Calu3 (cell line): ENCODE results near the gene VTCN1. TPM values are rescaled to one million over a fixed set of nuclear protein-coding genes. Genes with fewer than 3 reads are reported as not detected.

ENCODE experiments used
- BruUV-seq: library from RNA; stranded (reverse); fragments of 400-500 nt; replicated peaks from 2 replicates; lab custom pipeline; 2021; lab: Mats Ljungman, UMichigan
- CTCF ChIA-PET: fragments of 300-600 bp; sonication (Branson Sonifier 250); formaldehyde crosslinking; loops from one replicate; lab custom pipeline; 2022; ENCODE audit warnings: antibody characterized with exemption; lab: Charles Lee
- DNase-seq: peaks from one replicate; pipeline ENCODE4 v3.0.0; 2022
- H3K27ac Mint-ChIP-seq: one replicate; pipeline ENCODE4 v1.8.0; 2022; ENCODE audit warnings: mixed read lengths; ENCODE audit not compliant: unreplicated experiment
- H3K27me3 Mint-ChIP-seq: one replicate; pipeline ENCODE4 v1.8.0; 2022; ENCODE audit warnings: mixed read lengths; ENCODE audit not compliant: unreplicated experiment
- H3K36me3 Mint-ChIP-seq: one replicate; pipeline ENCODE4 v1.8.0; 2022; ENCODE audit warnings: mild to moderate bottlenecking, moderate library complexity, mixed read lengths; ENCODE audit not compliant: insufficient read depth, unreplicated experiment
- H3K4me1 Mint-ChIP-seq: one replicate; pipeline ENCODE4 v1.8.0; 2022; ENCODE audit warnings: mild to moderate bottlenecking, low read depth, mixed read lengths; ENCODE audit not compliant: unreplicated experiment
- H3K4me3 Mint-ChIP-seq: one replicate; pipeline ENCODE4 v1.8.0; 2022; ENCODE audit warnings: mild to moderate bottlenecking, low read depth, moderate library complexity, mixed read lengths; ENCODE audit not compliant: unreplicated experiment
- H3K9me3 Mint-ChIP-seq: one replicate; pipeline ENCODE4 v1.8.0; 2022; ENCODE audit warnings: low read depth, mixed read lengths; ENCODE audit not compliant: unreplicated experiment
- intact Hi-C: fragments of 100-400 bp; cut with micrococcal nuclease; formaldehyde crosslinking; loops from one replicate; pipeline ENCODE4 v1.10.0; 2022; ENCODE audit not compliant: unreplicated experiment
- total RNA-seq: library from RNA; stranded (reverse); gene quantifications from 2 replicates; pipeline ENCODE4 v1.2.3, GENCODE V29; 2022
- TF ChIP-seq, protein P1 (sequence below): fragments of 200-600 bp; IDR thresholded peaks from one replicate; pipeline ENCODE4 v1.8.0; 2022; ENCODE audit warnings: antibody characterized with exemption; ENCODE audit not compliant: unreplicated experiment

VTCN1 gene
- total RNA-seq, 1 experiment from 2014 or later: 39.1 TPM

GRCh38 chr1:117232531-117232930, 21.8 kb upstream of the VTCN1 start:
- Mint-ChIP-seq H3K36me3 (peaks cover 5% of the 10 kb centered on the region), H3K27me3 (no peaks in the 10 kb centered on the region), H3K9me3 (peaks cover 5% of the 10 kb centered on the region), H3K4me1 (peaks cover 27% of the 10 kb centered on the region), H3K27ac (peak overlapping the region; percentile 63), H3K4me3 (no peak overlapping the region)
- DNase-seq: no peak
- no TSS peak for BruUV-seq
- intact Hi-C loops: loop anchor here (5.0 kb wide), 1 partner anchor 35 kb away; no protein-coding TSS in a partner anchor
- CTCF ChIA-PET: interaction anchor here (1.3 kb wide), 1 partner anchor 52 kb away, joined by 9 read pairs; no protein-coding TSS in a partner anchor
- TF ChIP-seq, protein P1, sequence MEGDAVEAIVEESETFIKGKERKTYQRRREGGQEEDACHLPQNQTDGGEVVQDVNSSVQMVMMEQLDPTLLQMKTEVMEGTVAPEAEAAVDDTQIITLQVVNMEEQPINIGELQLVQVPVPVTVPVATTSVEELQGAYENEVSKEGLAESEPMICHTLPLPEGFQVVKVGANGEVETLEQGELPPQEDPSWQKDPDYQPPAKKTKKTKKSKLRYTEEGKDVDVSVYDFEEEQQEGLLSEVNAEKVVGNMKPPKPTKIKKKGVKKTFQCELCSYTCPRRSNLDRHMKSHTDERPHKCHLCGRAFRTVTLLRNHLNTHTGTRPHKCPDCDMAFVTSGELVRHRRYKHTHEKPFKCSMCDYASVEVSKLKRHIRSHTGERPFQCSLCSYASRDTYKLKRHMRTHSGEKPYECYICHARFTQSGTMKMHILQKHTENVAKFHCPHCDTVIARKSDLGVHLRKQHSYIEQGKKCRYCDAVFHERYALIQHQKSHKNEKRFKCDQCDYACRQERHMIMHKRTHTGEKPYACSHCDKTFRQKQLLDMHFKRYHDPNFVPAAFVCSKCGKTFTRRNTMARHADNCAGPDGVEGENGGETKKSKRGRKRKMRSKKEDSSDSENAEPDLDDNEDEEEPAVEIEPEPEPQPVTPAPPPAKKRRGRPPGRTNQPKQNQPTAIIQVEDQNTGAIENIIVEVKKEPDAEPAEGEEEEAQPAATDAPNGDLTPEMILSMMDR: no peak

- Mint-ChIP-seq H3K4me3 (no peak overlapping the region), H3K9me3 (peaks cover 2% of the 10 kb centered on the region), H3K36me3 (peaks cover 5% of the 10 kb centered on the region), H3K27me3 (no peaks in the 10 kb centered on the region), H3K27ac (peak overlapping the region; percentile 63), H3K4me1 (peaks cover 22% of the 10 kb centered on the region)
- TF ChIP-seq, protein P1: no peak
- DNase-seq: peak; percentile 38
- intact Hi-C loops: loop anchor here (5.0 kb wide), 1 partner anchor 35 kb away; no protein-coding TSS in a partner anchor
- CTCF ChIA-PET: interaction anchor here (0.6 to 1.3 kb wide), 2 partner anchors 20 to 53 kb away, joined by 4 to 9 read pairs; no protein-coding TSS in a partner anchor
- no TSS peak for BruUV-seq
Measured at GRCh38 chr1:117231748-117232373, 21.1 kb upstream of the VTCN1 start.

- DNase-seq: no peak
- H3K9me3 Mint-ChIP-seq: peaks cover 2% of the 10 kb centered on the region
- CTCF ChIA-PET: interaction anchor here (1.3 kb wide), 1 partner anchor 53 kb away, joined by 9 read pairs; no protein-coding TSS in a partner anchor
- no TSS peak for BruUV-seq
- H3K4me3 Mint-ChIP-seq: no peak overlapping the region
- TF ChIP-seq, protein P1: no peak
- intact Hi-C loops: loop anchor here (5.0 kb wide), 1 partner anchor 36 kb away; no protein-coding TSS in a partner anchor
- no peaks in the 10 kb centered on the region for H3K27me3 Mint-ChIP-seq
- H3K27ac Mint-ChIP-seq: peak overlapping the region; percentile 63
- peaks cover 5% of the 10 kb centered on the region for H3K36me3 Mint-ChIP-seq
- peaks cover 22% of the 10 kb centered on the region for H3K4me1 Mint-ChIP-seq
Measured at GRCh38 chr1:117231312-117231711, 20.6 kb upstream of the VTCN1 start.

DNA sequence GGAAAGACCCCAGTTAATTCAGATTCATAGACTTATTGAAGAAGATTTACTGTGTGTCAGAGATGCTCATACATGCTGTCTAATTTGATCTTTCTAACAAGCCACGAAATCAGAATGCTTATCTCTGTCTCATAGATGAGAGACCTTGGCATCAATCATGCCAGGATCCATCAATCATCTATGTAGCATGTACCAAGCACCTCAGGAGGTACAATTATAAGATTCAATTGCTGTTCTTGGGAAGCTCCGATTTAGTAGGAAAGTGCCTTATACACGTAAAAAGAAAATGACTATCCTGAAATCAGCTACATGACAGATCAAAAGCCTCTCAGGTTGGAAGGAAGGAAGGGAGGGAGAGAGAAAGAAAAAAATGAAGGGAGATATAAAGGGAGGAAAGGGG, 18.5 kb upstream of the VTCN1 start:
- DNase-seq: no peak
- intact Hi-C loops: no loop called here
- BruUV-seq: no TSS peak
- TF ChIP-seq, protein P1: no peak
- peaks cover 5% of the 10 kb centered on the region for H3K36me3 Mint-ChIP-seq
- H3K27me3 Mint-ChIP-seq: no peaks in the 10 kb centered on the region
- no peaks in the 10 kb centered on the region for H3K9me3 Mint-ChIP-seq
- no peak overlapping the region for H3K27ac Mint-ChIP-seq
- H3K4me1 Mint-ChIP-seq: peaks cover 22% of the 10 kb centered on the region
- no peak overlapping the region for H3K4me3 Mint-ChIP-seq
- CTCF ChIA-PET: no interaction called here
